Esophagus muscularis mucosa (tissue), 4 donors: Measurements from ENCODE around the gene EFCAB7. TPM values are rescaled to one million over a fixed set of nuclear protein-coding genes. Genes with fewer than 3 reads are reported as not detected.

ENCODE experiments used
- DNase-seq: peaks from one replicate; pipeline ENCODE4 v3.0.0-alpha.2; 2017; ENCODE audit errors: extremely low spot score
- H3K27ac ChIP-seq, 4 donors: fragments of 200-600 bp; sonication (generic); replicated peaks in 1 of 4; 1 replicate in 3 of 4; 2 replicates in 1 of 4; pipeline ENCODE4 v1.5.1; 2016 to 2019; ENCODE audit warnings: mild to moderate bottlenecking in 1 of 4
- H3K27me3 ChIP-seq, 4 donors: fragments of 200-600 bp; sonication (generic); one replicate each; pipeline versions ENCODE4 v1.5.1 to v1.6.0; 2016 to 2019
- H3K36me3 ChIP-seq, 4 donors: fragments of 200-600 bp; sonication (generic); one replicate each; pipeline ENCODE4 v1.5.1; 2016 to 2019
- H3K4me1 ChIP-seq, 4 donors: fragments of 200-600 bp; sonication (generic); one replicate each; pipeline ENCODE4 v1.5.1; 2016 to 2019
- H3K4me3 ChIP-seq, 4 donors: fragments of 200-600 bp; sonication (generic); 1 replicate in 2 of 4; 2 replicates in 2 of 4; pipeline ENCODE4 v1.5.1; 2016 to 2019; ENCODE audit warnings: mild to moderate bottlenecking in 4 of 4, moderate library complexity in 1 of 4
- H3K9me3 ChIP-seq, 4 donors: fragments of 200-600 bp; sonication (generic); 1 replicate in 3 of 4; 2 replicates in 1 of 4; pipeline ENCODE4 v1.5.1; 2016 to 2019
- EP300 ChIP-seq: sonication (generic); formaldehyde crosslinking; IDR thresholded peaks from one replicate; pipeline ENCODE4 v1.6.1; 2017; ENCODE audit warnings: antibody characterized with exemption
- POLR2A ChIP-seq: fragments of 450-650 bp; IDR thresholded peaks from one replicate; pipeline ENCODE4 v1.6.1; 2017; ENCODE audit warnings: antibody characterized with exemption, moderate library complexity, mild to moderate bottlenecking, low read depth
- POLR2AphosphoS5 ChIP-seq, 2 donors: sonication (generic); formaldehyde crosslinking; IDR thresholded peaks; one replicate each; pipeline ENCODE4 v1.6.1; 2017; ENCODE audit warnings: antibody characterized with exemption in 2 of 2
- WGBS: methylation state at CpG from one replicate; pipeline ENCODE4 v1.1.5; 2018; 5-methylcytosine and 5-hydroxymethylcytosine counted together
- intact Hi-C: fragments of 100-400 bp; cut with DNase I; formaldehyde crosslinking; loops from one replicate; pipeline ENCODE4 v1.15.1; 2023
- total RNA-seq, 4 donors: library from RNA; depleted of rRNA; stranded (reverse); fragments of >200 nt; gene quantifications; one replicate each; pipeline versions ENCODE4 v1.1.0 to v1.2.1, GENCODE V29; 2016
- TF ChIP-seq, protein P1 (sequence below), 3 experiments: fragments of 200-600 bp in 2 of 3; fragments of 450-650 bp in 1 of 3; sonication (generic) in 2 of 3; IDR thresholded peaks; one replicate each; pipeline ENCODE4 v1.5.1; 2017 to 2019; ENCODE audit warnings: antibody characterized with exemption in 3 of 3, mild to moderate bottlenecking in 2 of 3, moderate library complexity in 1 of 3

EFCAB7 gene
- total RNA-seq, 4 donors from 2014 or later: 5.1 to 17.9 (median 6.9) TPM

GRCh38 chr1:63612564-63612963, 89.2 kb downstream of the EFCAB7 start:
- DNase-seq: no peak
- Histone ChIP-seq H3K27ac (no peak overlapping the region), H3K36me3 (no peaks in the 10 kb centered on the region), H3K9me3 (no peaks in the 10 kb centered on the region), H3K27me3 (no peaks in the 10 kb centered on the region), H3K4me1 (peaks cover 0 to 16% (median 2%) of the 10 kb centered on the region in 4 donors), H3K4me3 (no peak overlapping the region)
- TF ChIP-seq POLR2A (no peak), EP300 (no peak), POLR2AphosphoS5 (IDR thresholded peaks at IDR 0.05) (no peak)
- TF ChIP-seq, protein P1, sequence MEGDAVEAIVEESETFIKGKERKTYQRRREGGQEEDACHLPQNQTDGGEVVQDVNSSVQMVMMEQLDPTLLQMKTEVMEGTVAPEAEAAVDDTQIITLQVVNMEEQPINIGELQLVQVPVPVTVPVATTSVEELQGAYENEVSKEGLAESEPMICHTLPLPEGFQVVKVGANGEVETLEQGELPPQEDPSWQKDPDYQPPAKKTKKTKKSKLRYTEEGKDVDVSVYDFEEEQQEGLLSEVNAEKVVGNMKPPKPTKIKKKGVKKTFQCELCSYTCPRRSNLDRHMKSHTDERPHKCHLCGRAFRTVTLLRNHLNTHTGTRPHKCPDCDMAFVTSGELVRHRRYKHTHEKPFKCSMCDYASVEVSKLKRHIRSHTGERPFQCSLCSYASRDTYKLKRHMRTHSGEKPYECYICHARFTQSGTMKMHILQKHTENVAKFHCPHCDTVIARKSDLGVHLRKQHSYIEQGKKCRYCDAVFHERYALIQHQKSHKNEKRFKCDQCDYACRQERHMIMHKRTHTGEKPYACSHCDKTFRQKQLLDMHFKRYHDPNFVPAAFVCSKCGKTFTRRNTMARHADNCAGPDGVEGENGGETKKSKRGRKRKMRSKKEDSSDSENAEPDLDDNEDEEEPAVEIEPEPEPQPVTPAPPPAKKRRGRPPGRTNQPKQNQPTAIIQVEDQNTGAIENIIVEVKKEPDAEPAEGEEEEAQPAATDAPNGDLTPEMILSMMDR (IDR thresholded peaks at IDR 0.05): no peak
- 84% methylated on average over 4 of the region's 4 CpGs for WGBS
- intact Hi-C loops: no loop called here

DNA sequence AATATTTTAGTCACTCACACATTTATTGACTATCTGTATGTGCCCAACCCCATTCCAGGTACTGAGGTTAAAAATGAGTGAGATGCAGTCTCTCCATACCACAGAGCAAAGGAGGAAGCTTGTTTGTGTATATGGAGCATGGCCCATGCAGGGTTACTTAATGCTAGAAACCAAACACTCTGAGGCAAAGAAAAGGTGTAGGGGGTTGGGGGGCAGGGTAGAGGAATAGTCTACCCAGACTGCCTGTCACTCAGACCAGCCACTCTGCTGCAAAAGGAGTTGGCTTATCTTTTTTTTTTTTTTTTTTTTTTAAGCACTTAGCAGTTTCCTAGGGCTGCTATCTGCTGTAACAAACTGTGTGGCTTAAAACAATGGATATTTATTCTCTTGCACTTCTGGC, 89.6 kb downstream of the EFCAB7 start:
- Histone ChIP-seq H3K27ac (no peak overlapping the region), H3K4me3 (no peak overlapping the region), H3K36me3 (no peaks in the 10 kb centered on the region), H3K27me3 (no peaks in the 10 kb centered on the region), H3K4me1 (peaks cover 0 to 15% (median 4%) of the 10 kb centered on the region in 4 donors), H3K9me3 (no peaks in the 10 kb centered on the region)
- no peak for DNase-seq
- intact Hi-C loops: no loop called here
- no peak for TF ChIP-seq POLR2A
- no peak for TF ChIP-seq POLR2AphosphoS5 (IDR thresholded peaks at IDR 0.05)
- TF ChIP-seq EP300: no peak
- TF ChIP-seq, protein P1 (IDR thresholded peaks at IDR 0.05): no peak

DNA sequence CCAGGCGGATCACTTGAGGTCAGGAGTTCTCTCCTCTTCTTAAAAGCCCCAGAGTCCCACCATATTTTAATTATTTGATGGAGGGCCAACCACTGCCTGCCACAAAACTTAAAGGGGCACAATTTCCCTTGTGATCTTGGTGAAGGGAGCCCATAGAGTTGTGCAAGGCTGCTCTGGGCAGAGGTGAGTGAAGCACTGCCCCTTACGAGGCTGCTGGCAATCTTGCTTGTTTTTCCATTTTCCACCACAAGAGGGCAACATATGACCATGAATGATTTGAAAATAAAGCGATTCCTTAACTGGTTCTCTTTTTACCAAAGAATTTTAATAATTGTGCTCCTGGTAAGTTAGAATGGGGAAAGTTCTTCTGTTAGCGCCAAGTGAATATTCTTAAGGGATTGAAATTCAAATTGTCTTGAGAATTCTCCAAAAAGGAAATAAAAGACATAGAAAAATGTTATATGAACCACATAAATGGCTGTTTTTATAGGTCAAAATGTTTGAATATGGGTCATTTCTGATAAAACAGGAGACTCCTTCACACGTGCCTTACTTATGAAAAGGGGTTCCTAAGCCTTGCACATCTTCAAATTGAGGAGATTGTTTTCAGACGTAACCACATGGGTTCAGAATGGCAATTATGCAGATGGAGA, 92.6 kb downstream of the EFCAB7 start:
- Histone ChIP-seq H3K36me3 (no peaks in the 10 kb centered on the region), H3K4me3 (no peak overlapping the region), H3K9me3 (no peaks in the 10 kb centered on the region), H3K27ac (no peak overlapping the region), H3K27me3 (no peaks in the 10 kb centered on the region), H3K4me1 (peaks cover 4 to 15% (median 8%) of the 10 kb centered on the region in 4 donors)
- 31% methylated on average over 6 of the region's 6 CpGs for WGBS
- no peak for DNase-seq
- intact Hi-C loops: loop anchor here (2.0 to 5.0 kb wide), 2 partner anchors 521 to 629 kb away; no protein-coding TSS in a partner anchor
- no peak for TF ChIP-seq POLR2A
- TF ChIP-seq, protein P1 (IDR thresholded peaks at IDR 0.05): peak; percentile 78 to 84 (median 80)

DNA sequence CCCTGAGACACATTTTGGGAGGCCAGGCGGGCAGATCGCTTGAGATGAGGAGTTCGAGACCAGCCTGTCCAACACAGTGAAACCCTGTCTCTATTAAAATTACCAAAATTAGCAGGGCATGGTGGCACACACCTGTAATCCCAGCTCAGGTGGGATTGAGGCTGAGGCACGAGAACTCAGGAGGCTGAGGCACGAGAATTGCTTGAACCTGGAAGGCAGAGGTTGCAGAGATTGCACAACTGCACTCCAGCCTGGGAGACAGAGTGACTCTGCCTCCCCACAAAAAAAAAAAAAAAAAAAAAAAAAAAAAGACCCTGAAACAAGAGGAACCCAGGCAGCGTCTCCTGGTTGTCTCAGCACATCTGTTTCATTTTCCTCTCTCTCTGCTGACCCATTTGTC, 94.1 kb downstream of the EFCAB7 start:
- no peaks in the 10 kb centered on the region for H3K9me3 ChIP-seq
- H3K4me1 ChIP-seq: peaks cover 10 to 24% (median 15%) of the 10 kb centered on the region in 4 donors
- no peak overlapping the region for H3K4me3 ChIP-seq
- intact Hi-C loops: loop anchor here (2.0 to 5.0 kb wide), 2 partner anchors 520 to 627 kb away; no protein-coding TSS in a partner anchor
- TF ChIP-seq, protein P1 (IDR thresholded peaks at IDR 0.05): no peak
- TF ChIP-seq POLR2A (no peak), POLR2AphosphoS5 (IDR thresholded peaks at IDR 0.05) (no peak), EP300 (no peak)
- no peaks in the 10 kb centered on the region for H3K36me3 ChIP-seq
- H3K27ac ChIP-seq: no peak overlapping the region
- no peak for DNase-seq
- no peaks in the 10 kb centered on the region for H3K27me3 ChIP-seq
- WGBS: 85% methylated on average over 6 of the region's 6 CpGs

- H3K9me3 ChIP-seq: no peaks in the 10 kb centered on the region
- peaks cover 10 to 24% (median 15%) of the 10 kb centered on the region in 4 donors for H3K4me1 ChIP-seq
- no peak overlapping the region for H3K27ac ChIP-seq
- H3K4me3 ChIP-seq: no peak overlapping the region
- intact Hi-C loops: loop anchor here (5.0 kb wide), 1 partner anchor 519 kb away; no protein-coding TSS in a partner anchor
- TF ChIP-seq, protein P1 (IDR thresholded peaks at IDR 0.05): no peak
- TF ChIP-seq POLR2AphosphoS5 (IDR thresholded peaks at IDR 0.05): no peak
- no peak for TF ChIP-seq POLR2A
- no peak for TF ChIP-seq EP300
- H3K36me3 ChIP-seq: no peaks in the 10 kb centered on the region
- no peaks in the 10 kb centered on the region for H3K27me3 ChIP-seq
- DNase-seq: no peak
Measured at GRCh38 chr1:63618011-63618410, 94.7 kb downstream of the EFCAB7 start.
